NCI-H1417 (cell line): ENCODE data around the gene AKR7A3.
"Not testable (repeated sequence)": the region's sequence is repeated elsewhere in the genome, so short reads cannot be mapped to it uniquely, and the experiment has no call there.

Experiments
- DNase-seq, 3 experiments: peaks; one replicate each; lab custom pipeline; 2025; lab: John Stamatoyannopoulos, UW

Gene AKR7A3

GRCh38 chr1:19289244-19289643, 674 bp upstream of the AKR7A3 start:
- DNase-seq: no peak

- no peak for DNase-seq
These were observed 959 bp downstream of the AKR7A3 start for GRCh38 chr1:19287436-19288185.

DNA sequence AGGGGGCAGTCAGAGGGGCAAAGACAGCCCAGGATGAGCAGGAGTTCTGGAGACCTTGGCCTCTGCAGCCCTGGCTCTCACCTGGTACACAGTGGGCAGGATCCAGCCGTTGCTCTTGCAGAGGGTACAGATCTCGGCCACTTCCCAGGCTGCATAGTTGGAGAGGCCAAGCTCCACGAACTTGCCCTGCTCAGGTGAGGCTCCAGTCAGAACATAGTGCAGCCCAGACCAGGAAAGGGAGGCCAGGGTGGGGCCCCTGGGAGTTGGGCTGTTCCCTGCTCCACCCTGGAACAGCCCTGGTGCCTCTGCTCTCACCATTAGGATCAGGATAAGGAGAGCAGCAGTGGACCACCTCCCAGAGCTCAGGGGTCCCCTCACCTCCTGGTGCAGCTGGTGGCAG, 2.8 kb downstream of the AKR7A3 start:
- DNase-seq: not testable (repeated sequence)

- not testable (repeated sequence) for DNase-seq
These were observed 3.2 kb downstream of the AKR7A3 start for GRCh38 chr1:19285366-19285765.

DNA sequence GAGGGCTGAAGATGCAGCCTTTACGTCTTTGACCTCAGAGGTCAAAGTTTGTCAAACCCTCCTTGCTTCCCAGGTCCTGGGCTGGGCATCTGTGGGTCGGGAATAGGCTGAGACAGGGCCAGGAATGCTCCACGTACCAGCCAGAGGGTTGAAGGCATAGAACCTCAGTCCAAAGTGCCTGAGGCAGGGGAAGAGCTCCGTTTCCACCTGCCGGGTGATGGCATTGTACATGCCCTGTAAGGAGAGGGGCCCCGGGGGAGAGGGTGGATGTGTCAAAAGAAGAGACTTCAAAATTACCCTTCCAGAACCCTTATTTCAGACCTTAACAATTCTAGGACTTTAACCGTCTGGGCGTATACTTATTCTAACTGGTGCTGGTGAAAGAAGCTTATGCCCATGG, 3.7 kb downstream of the AKR7A3 start:
- DNase-seq: no peak

DNA sequence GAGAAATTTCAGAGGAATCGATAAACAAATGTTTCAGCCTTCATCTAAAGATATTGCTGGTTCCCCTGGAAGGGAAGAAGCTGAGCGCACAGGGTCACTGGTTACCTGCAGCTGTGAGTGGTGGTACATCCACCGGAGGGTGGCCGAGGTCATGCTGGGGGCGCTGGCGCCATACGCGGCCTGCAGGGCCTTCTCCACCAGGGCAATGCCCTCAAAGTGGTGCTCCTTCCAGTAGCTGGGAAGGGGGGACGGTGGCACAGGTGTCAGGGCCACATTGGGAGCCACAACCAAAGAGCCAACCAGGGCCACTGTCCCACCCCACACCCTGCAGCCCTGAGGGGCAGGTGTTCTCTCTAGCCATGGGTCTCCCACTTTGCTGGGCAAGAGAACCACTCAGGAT, 4.7 kb downstream of the AKR7A3 start:
- no peak for DNase-seq

DNA sequence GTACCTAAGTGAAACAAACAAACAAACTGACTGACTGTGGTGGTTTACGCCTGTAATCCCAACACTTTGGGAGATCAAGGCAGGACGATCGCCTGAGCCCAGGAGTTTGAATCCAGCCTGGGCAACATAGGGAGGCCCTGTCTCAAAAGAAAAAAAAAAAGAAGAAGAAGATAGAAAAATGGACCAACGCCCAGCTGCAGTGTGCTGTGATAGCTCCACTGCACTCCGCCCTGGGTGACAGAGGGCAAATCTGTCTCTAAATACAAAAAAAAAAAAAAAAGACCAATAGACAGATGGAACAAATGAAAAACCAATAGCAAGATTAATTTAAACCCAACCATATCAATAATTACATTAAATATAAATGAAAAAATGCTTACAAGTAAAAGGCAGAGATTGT, 13.9 kb downstream of the AKR7A3 start:
- DNase-seq: no peak

DNA sequence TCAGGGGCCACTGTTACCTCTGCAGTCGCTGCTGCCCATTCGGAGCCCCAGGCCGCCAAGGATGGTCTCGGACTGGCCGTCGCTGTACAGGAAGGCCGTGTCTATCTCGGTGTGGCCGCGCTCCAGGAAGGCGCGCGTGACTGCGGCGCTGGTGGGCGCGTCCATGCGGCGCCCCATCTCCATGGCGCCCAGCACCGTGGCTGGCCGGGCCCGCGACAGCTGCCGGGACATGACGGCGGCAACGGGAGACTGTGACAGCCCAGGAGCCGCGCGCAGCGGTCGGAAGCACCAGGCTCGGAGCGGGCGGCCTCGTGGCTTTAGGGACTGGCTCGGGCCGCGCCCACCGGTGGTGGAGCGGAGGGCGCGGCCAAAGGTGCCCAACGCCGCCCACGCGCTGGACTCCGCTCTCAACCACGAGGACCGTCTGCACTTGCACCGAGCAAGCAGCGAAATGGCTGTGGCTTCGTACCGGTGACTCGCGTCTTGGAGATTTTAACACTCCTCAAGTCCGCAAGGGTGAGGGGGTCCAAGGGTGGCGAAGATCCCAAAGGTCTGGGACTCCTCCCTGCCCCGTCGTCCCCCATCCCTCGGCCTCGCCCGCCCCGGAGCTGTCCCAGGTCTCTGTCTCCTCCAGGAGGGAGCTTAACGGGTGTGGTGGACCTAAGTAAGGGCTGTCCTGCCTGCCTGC, 14.6 kb downstream of the AKR7A3 start:
- DNase-seq: not testable (repeated sequence)

GRCh38 chr1:19273106-19273843, 15.3 kb downstream of the AKR7A3 start:
- no peak for DNase-seq

- no peak for DNase-seq
These were observed 16.5 kb downstream of the AKR7A3 start for GRCh38 chr1:19272064-19272463.

GRCh38 chr1:19270343-19270730, 18.2 kb downstream of the AKR7A3 start:
- DNase-seq: not testable (repeated sequence)

DNA sequence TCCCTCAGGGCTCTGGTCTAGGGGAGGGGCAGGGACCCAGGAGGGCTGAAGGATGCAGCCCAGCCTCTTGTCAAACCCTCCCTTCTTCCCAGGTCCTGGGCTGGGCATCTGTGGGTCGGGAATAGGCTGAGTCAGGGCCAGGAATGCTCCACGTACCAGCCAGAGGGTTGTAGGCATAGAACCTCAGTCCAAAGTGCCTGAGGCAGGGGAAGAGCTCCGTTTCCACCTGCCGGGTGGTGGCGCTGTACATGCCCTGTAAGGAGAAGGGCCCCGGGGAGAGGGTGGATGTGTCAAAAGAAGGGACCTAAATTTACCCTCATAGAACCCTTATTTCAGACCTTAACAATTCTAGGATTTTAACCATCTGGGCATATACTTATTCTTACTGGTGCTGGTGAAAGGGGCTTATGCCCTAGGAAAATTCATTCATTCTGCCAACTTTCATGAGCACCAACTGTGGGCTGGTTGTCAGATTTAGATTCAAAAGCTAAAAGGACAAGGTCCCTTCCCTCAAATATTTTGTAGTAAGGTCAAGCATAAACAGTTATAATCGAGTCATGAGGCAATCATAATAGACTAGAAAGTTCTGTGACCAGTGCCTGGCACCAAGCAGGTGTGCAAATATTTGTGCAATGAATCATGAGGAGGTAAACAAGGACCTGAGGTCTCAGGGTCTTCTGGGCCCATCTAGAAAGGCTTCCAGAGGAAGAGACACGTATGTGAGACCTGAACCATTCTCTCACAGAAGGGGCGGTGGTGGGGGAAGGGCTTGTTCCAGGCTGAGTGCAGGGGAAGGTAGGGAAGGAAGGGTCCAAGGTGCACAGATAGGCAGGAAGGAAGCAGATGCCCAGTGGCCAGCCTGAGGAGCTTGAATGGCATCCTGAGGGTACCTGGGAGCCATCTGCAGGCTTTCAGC, 18.9 kb downstream of the AKR7A3 start:
- not testable (repeated sequence) for DNase-seq

DNA sequence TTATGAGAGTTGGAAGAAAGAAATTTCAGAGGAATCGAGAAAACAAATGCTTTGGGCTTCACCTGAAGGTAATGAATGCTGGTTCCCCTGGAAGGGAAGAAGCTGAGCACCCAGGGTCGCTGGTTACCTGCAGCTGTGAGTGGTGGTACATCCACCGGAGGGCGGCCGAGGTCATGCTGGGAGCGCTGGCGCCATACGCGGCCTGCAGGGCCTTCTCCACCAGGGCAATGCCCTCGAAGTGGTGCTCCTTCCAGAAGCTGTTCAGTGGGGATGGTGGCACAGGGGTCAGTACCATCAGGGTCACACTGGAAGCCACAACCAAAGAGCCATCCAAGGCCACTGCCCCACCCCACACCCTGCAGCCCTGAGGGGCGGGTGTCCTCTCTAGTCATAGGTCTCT, 20.1 kb downstream of the AKR7A3 start:
- DNase-seq: no peak

DNA sequence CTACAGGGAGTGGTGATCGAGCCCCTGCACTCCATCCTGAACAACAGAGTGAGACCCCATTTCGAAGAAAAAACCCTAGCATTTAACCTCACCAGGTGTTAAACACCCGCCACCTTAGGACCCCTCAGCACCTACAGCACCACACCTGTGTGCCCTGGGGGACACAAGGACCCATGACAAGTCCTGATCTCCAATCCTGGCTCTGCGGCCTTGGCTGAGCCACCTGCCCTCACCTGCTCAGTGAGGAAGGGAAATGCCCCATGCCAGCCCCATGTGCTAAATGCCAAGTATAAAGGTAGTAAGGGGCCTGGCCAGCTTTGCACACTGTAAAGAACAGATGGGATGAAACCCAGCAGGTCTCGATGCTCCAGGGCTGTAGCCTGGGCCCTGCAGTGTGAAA, 25.8 kb downstream of the AKR7A3 start:
- DNase-seq: no peak

- DNase-seq: no peak
These were observed 26.5 kb downstream of the AKR7A3 start for GRCh38 chr1:19262047-19262446.

DNA sequence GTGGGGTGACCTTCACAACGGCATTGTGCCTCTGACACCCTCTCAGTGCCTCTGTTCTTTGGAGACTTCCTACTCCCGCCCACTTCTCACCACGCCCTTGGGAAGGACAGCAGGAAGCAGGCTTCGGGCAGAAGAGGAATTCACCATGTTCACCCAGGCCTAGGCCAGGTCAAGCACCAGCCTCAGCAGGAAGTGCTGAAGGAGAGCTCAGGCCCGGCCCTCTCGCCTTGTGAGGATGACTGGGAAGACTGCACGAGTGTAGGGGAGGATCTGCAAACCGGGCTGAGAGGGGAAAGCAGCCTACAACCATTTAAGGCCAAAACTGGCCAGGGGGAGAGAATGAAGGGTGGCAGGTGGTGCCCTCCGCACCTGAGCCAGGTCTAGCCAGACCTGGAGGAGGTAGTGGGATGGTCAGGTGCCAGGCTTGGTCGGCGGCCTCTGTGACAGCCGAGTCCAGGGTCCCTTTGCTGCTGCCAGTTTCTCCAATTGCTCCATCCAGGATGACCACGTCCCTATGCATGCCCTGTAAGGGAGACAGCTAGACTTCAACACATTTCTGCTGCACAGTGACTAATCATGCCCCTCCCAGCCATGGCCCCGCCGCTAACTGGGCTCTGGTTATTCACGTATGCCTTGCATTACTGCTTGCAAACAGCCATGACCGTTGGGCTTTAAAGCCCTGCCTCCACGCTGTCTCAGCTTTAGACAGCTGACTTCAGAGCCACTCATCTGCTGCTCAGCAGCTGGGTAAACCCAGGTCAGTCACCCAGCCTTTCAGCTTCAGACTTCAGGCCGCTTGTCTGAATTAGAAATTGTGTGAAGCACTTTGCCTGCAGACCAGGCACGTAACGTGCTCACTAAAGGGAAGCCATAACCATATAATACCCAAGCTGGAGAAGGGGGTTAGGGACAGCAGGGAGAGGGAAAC, 28.1 kb downstream of the AKR7A3 start:
- DNase-seq: peak in 2 of 3 experiments; percentile 22 to 78

- DNase-seq: no peak
These were observed 30.2 kb downstream of the AKR7A3 start for GRCh38 chr1:19258353-19258752.

GRCh38 chr1:19257178-19257914, 31.2 kb downstream of the AKR7A3 start:
- no peak for DNase-seq

GRCh38 chr1:19256301-19256700, 32.3 kb downstream of the AKR7A3 start:
- not testable (repeated sequence) for DNase-seq

DNA sequence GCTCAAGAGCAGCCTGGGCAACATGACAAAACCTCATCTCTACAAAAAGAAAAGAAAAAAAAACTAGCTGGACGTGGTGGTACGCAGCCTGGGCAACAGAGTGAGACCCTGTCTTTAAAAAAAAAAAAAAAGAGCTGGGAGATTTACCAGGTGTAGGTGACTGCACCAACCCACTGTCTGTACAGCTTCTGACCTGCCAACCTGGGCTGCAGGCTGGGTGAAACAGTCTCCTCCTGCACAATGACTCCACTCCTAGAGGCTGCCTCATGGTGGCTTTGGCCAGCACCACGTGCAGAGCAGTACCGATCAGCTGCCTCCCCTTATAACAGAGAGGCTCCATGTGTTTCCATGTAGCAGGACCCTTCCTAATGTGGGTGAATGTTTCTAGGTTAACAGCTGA, 33.3 kb downstream of the AKR7A3 start:
- DNase-seq: no peak
